Measurements from ENCODE around the gene DGKH.

The DGKH gene

DNA sequence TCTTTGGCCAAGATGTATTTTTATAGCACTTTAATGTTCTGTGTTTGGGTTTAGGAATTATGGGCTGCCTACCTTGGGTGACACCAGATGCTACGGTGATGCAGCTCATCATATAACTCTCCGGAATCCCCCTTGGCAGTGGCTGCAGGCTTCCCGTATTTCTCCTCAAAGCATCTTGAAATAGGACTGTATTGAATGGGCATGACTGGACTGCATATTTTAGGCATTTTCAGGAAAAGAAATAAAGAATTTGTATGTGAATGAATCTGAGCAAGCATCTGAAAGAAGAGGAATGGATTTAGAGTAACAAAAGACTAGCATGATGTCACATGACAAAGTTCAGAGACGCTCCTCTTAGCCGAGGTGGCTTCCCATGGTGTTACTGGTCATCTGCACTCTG, 70.6 kb downstream of the DGKH start:
- Histone ChIP-seq H3K9ac (ENCODE audit: low read depth, low read length, poor library complexity, severe bottlenecking) (no peak overlapping the region), H3K4me3 (ENCODE audit: low read length, poor library complexity, severe bottlenecking) (no peak overlapping the region), H3K79me2 (ENCODE audit: insufficient read depth, low read length) (no peaks in the 10 kb centered on the region; the same call in 1 of the 2 replicates), H3K9me2 (replicated peaks; ENCODE audit: low read depth, low read length) (no peaks in the 10 kb centered on the region), H4K20me1 (ENCODE audit: insufficient read depth, low read length, poor library complexity, severe bottlenecking) (no peaks in the 10 kb centered on the region), H3K36me3 (ENCODE audit: insufficient read depth, low read length) (no peaks in the 10 kb centered on the region), H3K4me1 (ENCODE audit: insufficient read depth, low read length, poor library complexity, severe bottlenecking) (peaks cover 43% of the 10 kb centered on the region), H3K9me3 (ENCODE audit: insufficient read depth, low read depth, low read length) (no peaks in the 10 kb centered on the region), H3K4me2 (ENCODE audit: low read depth, low read length, poor library complexity, severe bottlenecking) (no peak overlapping the region), H2AFZ (ENCODE audit: low read length) (no peak overlapping the region), H3K27me3 (ENCODE audit: insufficient read depth, low read length, poor library complexity, severe bottlenecking) (no peaks in the 10 kb centered on the region), H3F3A (ENCODE audit: low read depth) (no peaks in the 10 kb centered on the region)
- TF ChIP-seq EZH2phosphoT487 (IDR thresholded peaks at IDR 0.05; ENCODE audit: borderline replicate concordance): no peak
- TF ChIP-seq, protein P1, sequence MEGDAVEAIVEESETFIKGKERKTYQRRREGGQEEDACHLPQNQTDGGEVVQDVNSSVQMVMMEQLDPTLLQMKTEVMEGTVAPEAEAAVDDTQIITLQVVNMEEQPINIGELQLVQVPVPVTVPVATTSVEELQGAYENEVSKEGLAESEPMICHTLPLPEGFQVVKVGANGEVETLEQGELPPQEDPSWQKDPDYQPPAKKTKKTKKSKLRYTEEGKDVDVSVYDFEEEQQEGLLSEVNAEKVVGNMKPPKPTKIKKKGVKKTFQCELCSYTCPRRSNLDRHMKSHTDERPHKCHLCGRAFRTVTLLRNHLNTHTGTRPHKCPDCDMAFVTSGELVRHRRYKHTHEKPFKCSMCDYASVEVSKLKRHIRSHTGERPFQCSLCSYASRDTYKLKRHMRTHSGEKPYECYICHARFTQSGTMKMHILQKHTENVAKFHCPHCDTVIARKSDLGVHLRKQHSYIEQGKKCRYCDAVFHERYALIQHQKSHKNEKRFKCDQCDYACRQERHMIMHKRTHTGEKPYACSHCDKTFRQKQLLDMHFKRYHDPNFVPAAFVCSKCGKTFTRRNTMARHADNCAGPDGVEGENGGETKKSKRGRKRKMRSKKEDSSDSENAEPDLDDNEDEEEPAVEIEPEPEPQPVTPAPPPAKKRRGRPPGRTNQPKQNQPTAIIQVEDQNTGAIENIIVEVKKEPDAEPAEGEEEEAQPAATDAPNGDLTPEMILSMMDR (conservative IDR thresholded peaks at IDR 0.05; ENCODE audit: low read length): no peak

DNA sequence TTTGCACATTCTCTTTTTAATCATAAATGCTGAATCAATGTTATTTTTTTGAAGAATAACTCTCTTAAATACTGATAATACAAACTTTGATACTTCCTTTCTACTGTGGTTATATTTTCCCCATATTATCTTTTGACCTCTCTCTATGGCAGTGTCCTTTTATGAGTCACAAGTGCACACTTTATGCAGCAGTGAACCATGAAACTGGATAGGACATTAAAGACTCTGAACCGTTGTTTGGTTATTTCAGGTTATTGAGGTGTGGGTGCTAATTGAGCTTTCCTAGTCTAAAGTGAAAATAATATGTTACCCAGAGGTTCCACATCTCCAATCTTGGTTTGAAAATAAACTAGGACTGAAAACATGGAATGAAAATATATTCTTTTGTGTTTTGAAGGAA, 71.4 kb downstream of the DGKH start:
- peak overlapping the region; percentile 6 for H3K9ac ChIP-seq (ENCODE audit: low read depth, low read length, poor library complexity, severe bottlenecking)
- no peak overlapping the region for H2AFZ ChIP-seq (ENCODE audit: low read length)
- H4K20me1 ChIP-seq (ENCODE audit: insufficient read depth, low read length, poor library complexity, severe bottlenecking): no peaks in the 10 kb centered on the region
- H3K4me3 ChIP-seq (ENCODE audit: low read length, poor library complexity, severe bottlenecking): peak overlapping the region; percentile 19
- H3K9me2 ChIP-seq (replicated peaks; ENCODE audit: low read depth, low read length): no peaks in the 10 kb centered on the region
- no peaks in the 10 kb centered on the region; the same call in 1 of the 2 replicates for H3K79me2 ChIP-seq (ENCODE audit: insufficient read depth, low read length)
- H3K4me2 ChIP-seq (ENCODE audit: low read depth, low read length, poor library complexity, severe bottlenecking): peak overlapping the region; percentile 48
- H3K36me3 ChIP-seq (ENCODE audit: insufficient read depth, low read length): no peaks in the 10 kb centered on the region
- TF ChIP-seq, protein P1 (conservative IDR thresholded peaks at IDR 0.05; ENCODE audit: low read length): no peak
- no peak for TF ChIP-seq EZH2phosphoT487 (IDR thresholded peaks at IDR 0.05; ENCODE audit: borderline replicate concordance)
- no peaks in the 10 kb centered on the region for H3K9me3 ChIP-seq (ENCODE audit: insufficient read depth, low read depth, low read length)
- H3K27me3 ChIP-seq (ENCODE audit: insufficient read depth, low read length, poor library complexity, severe bottlenecking): no peaks in the 10 kb centered on the region
- no peaks in the 10 kb centered on the region for H3F3A ChIP-seq (ENCODE audit: low read depth)
- H3K4me1 ChIP-seq (ENCODE audit: insufficient read depth, low read length, poor library complexity, severe bottlenecking): peaks cover 35% of the 10 kb centered on the region

DNA sequence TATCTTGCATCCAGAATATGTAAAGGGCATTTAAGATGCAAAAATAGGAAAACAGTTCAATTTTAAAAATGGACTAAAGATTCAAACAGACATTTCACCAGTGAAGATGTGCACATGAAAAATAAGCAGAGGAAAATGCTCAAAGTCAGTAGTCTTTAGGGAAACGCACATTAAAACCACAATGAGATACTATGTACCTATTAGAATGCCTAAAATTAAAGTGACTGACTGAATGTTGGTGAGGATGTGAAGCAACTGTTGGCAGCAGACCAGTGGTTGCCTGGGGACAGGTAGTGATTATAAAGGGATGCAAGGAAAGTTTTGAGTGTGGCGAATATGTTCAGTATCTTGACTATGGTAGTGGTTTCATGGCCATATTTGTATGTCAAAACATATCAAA, 75.2 kb downstream of the DGKH start:
- Histone ChIP-seq H3K4me2 (ENCODE audit: low read depth, low read length, poor library complexity, severe bottlenecking) (no peak overlapping the region), H4K20me1 (ENCODE audit: insufficient read depth, low read length, poor library complexity, severe bottlenecking) (no peaks in the 10 kb centered on the region), H2AFZ (ENCODE audit: low read length) (no peak overlapping the region), H3K36me3 (ENCODE audit: insufficient read depth, low read length) (peaks cover 14% of the 10 kb centered on the region; the same call in 1 of the 2 replicates), H3K4me3 (ENCODE audit: low read length, poor library complexity, severe bottlenecking) (no peak overlapping the region), H3K27me3 (ENCODE audit: insufficient read depth, low read length, poor library complexity, severe bottlenecking) (no peaks in the 10 kb centered on the region), H3K9me2 (replicated peaks; ENCODE audit: low read depth, low read length) (no peaks in the 10 kb centered on the region), H3K79me2 (ENCODE audit: insufficient read depth, low read length) (no peaks in the 10 kb centered on the region; the same call in 1 of the 2 replicates), H3K9me3 (ENCODE audit: insufficient read depth, low read depth, low read length) (no peaks in the 10 kb centered on the region), H3F3A (ENCODE audit: low read depth) (no peaks in the 10 kb centered on the region), H3K9ac (ENCODE audit: low read depth, low read length, poor library complexity, severe bottlenecking) (no peak overlapping the region), H3K4me1 (ENCODE audit: insufficient read depth, low read length, poor library complexity, severe bottlenecking) (peaks cover 16% of the 10 kb centered on the region)
- TF ChIP-seq EZH2phosphoT487 (IDR thresholded peaks at IDR 0.05; ENCODE audit: borderline replicate concordance): no peak
- TF ChIP-seq, protein P1 (conservative IDR thresholded peaks at IDR 0.05; ENCODE audit: low read length): no peak
